AG04450 (cell line): ENCODE results near the gene DLX3. TPM values are rescaled to one million over a fixed set of nuclear protein-coding genes. Genes with fewer than 3 reads are reported as not detected.
A peak's percentile ranks its signal among the peaks of the same experiment; 100 is the strongest.

Experiments used
- CTCF ChIA-PET: fragments of 300-600, 350-600 bp; formaldehyde crosslinking; extraction: SDS; loops from one replicate; lab custom pipeline; 2022; ENCODE audit warnings: antibody characterized with exemption, inconsistent platforms; lab: Charles Lee
- POLR2A ChIA-PET: fragments of 350-600 bp; formaldehyde crosslinking; extraction: SDS; loops from one replicate; lab custom pipeline; 2021; ENCODE audit warnings: antibody characterized with exemption, inconsistent platforms; lab: Yijun Ruan, JAX
- DNase-seq: peaks from one replicate; pipeline ENCODE4 v3.0.0-alpha.2; 2011; ENCODE audit warnings: low read depth, low spot score
- H3K27ac ChIP-seq: one replicate; pipeline ENCODE4 v1.5.1; 2012; ENCODE audit warnings: low read depth, low read length, control low read depth
- H3K27me3 ChIP-seq: one replicate; pipeline ENCODE4 v1.6.0; 2012; ENCODE audit warnings: low read length; ENCODE audit not compliant: control insufficient read depth, insufficient read depth
- H3K4me3 ChIP-seq: 2 replicates; pipeline ENCODE4 v1.5.1; 2011; ENCODE audit warnings: mild to moderate bottlenecking, low read depth, low read length, control low read depth
- H3K9me3 ChIP-seq: 2 replicates; pipeline ENCODE4 v1.5.1; 2012; ENCODE audit warnings: low read length; ENCODE audit not compliant: control insufficient read depth, insufficient read depth
- polyA plus RNA-seq: library from polyadenylated mRNA; depleted of rRNA; stranded (reverse); fragments of >200 nt; gene quantifications from 2 replicates; pipeline ENCODE4 v1.2.3, GENCODE V29; 2011
- TF ChIP-seq, protein P1 (sequence below): IDR thresholded peaks from 2 replicates; pipeline ENCODE4 v1.5.1; 2011; ENCODE audit warnings: low read depth, low read length, control low read depth, inconsistent platforms

DLX3 gene
- polyA plus RNA-seq, 1 experiment, result not detected

DNA sequence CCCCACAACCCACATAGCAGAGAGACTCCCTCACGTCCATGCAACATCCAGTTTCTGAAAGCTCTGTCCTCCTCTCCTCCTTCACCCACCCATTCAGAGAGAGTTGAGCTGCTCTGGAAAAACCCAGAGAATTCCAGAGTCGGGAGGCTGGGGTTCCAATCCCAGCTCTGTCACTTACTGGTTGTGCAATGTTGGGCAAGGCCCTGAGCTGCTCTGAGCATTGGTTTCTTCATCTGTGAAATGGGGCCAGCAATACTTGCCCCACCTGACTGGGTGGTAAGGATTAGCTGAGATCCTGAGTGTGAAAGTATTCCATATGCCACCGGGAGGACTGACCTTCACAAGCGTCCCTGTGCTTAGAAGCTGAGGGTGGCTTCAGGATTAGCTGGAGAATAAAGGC lies 38.2 kb downstream of the DLX3 start:
- POLR2A ChIA-PET, result no interaction called here
- Histone ChIP-seq H3K4me3 (no peak overlapping the region), H3K27ac (no peak overlapping the region), H3K9me3 (no peaks in the 10 kb centered on the region), H3K27me3 (peaks cover 43% of the 10 kb centered on the region)
- TF ChIP-seq, protein P1, sequence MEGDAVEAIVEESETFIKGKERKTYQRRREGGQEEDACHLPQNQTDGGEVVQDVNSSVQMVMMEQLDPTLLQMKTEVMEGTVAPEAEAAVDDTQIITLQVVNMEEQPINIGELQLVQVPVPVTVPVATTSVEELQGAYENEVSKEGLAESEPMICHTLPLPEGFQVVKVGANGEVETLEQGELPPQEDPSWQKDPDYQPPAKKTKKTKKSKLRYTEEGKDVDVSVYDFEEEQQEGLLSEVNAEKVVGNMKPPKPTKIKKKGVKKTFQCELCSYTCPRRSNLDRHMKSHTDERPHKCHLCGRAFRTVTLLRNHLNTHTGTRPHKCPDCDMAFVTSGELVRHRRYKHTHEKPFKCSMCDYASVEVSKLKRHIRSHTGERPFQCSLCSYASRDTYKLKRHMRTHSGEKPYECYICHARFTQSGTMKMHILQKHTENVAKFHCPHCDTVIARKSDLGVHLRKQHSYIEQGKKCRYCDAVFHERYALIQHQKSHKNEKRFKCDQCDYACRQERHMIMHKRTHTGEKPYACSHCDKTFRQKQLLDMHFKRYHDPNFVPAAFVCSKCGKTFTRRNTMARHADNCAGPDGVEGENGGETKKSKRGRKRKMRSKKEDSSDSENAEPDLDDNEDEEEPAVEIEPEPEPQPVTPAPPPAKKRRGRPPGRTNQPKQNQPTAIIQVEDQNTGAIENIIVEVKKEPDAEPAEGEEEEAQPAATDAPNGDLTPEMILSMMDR, result no peak
- DNase-seq, result no peak
- CTCF ChIA-PET, result interaction anchor here (1.5 to 4.0 kb wide), 2 partner anchors 41 to 400 kb away, joined by 3 to 22 read pairs; no protein-coding TSS in a partner anchor

DNA sequence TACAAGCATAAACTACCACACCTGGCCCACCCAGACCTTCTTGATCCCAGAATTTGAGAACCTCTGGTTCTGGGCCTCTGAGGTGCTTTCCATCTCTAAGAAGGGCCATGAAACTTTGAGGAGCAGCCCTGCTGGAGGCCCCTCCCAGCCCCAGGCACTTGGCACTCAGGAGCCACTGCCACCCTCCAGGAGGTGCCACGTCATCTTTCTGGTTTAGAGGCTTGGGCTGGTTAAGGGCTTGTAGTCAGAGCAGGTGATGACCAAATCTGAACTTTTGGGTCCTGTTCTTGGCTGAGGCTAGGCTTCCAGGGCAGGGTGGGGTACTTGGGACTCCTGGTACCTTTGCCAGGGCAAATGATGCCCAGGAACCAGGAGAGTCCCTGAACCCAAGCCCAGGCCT lies 39.9 kb downstream of the DLX3 start:
- ChIA-PET POLR2A (no interaction called here), CTCF (interaction anchor here (4.0 kb wide), 1 partner anchor 42 kb away, joined by 22 read pairs; no protein-coding TSS in a partner anchor)
- peaks cover 50% of the 10 kb centered on the region for H3K27me3 ChIP-seq
- H3K9me3 ChIP-seq, result no peaks in the 10 kb centered on the region
- TF ChIP-seq, protein P1, result no peak
- no peak overlapping the region for H3K4me3 ChIP-seq
- DNase-seq, result no peak
- H3K27ac ChIP-seq, result no peak overlapping the region

DNA sequence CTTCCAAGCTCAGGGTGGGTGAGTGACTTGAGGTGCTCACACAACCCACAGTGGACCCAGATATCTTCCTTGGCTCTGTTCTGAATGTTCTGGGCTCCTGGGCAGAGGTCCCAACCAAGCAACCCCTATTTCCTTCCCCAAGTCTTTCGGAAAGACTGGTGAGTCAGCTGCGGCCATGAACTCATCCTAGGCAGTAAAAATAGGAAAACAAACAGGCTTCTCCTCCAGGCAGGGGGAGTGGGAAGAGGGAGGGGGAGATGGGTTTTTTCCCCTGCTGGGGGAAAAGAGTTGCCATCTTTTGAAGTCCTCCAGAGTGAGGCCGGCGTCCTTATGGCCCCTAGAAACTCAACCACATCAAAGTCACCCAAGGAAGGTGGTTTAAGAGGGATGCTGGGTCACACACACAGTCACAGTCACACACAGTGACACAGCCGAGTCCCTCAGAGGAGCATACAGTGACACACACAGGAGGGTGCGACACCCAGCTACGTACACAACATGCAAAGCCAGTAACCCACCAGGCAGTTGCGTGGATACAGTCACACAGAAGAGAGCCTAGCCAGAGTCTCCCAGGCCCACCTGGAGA lies 42.0 kb downstream of the DLX3 start:
- Histone ChIP-seq H3K9me3 (no peaks in the 10 kb centered on the region), H3K27me3 (peaks cover 55% of the 10 kb centered on the region), H3K4me3 (no peak overlapping the region), H3K27ac (no peak overlapping the region)
- TF ChIP-seq, protein P1, result no peak
- DNase-seq, result no peak
- POLR2A ChIA-PET, result interaction anchor here (0.6 kb wide), 1 partner anchor 40 kb away, joined by 6 read pairs; no protein-coding TSS in a partner anchor
- CTCF ChIA-PET, result interaction anchor here (0.7 to 3.1 kb wide), 11 partner anchors 9 to 52 kb away, joined by 3 to 33 read pairs (median 4); partner anchors contain the start of gene DLX3

DNA sequence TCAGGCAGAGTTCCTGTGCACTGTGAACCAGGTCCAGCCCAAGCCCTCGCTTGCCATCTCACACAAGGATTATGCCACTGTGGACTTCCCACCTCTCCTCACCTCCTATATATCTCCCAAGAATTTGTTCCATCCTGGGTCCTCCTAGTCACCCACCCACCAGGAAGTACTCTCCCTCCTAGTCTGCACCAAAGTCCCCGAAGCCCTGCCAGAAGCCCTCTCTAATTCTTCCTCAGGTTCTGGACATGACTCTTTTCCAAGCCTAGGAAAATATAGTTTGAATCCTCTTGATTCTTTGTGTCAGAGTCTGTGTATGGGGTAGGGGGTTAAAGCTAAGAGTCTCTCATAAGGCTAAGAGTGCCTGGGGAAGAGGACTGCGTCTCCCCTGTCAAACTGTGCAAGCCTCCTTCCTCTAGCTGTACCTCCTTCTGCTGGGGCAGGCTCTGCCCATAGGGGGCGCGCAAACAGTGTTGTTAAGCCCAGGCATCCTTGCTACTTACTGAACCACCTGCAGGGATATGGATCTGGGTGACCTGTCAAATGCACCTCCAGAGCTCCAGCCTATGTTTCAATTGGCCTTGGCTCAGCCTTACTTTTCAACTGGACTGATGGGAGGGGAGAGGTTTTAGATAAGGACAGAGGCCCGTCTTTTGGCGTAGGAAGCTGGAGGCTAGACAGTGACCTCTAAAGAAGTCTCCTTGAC lies 42.7 kb downstream of the DLX3 start:
- H3K4me3 ChIP-seq, result no peak overlapping the region
- H3K27me3 ChIP-seq, result peaks cover 57% of the 10 kb centered on the region
- peak; percentile 11 for DNase-seq
- TF ChIP-seq, protein P1, result peak; percentile 79
- no peaks in the 10 kb centered on the region for H3K9me3 ChIP-seq
- CTCF ChIA-PET, result interaction anchor here (0.5 to 3.1 kb wide), 16 partner anchors 8 to 64 kb away, joined by 3 to 33 read pairs (median 4); partner anchors contain the start of gene DLX3
- POLR2A ChIA-PET, result interaction anchor here (0.6 kb wide), 1 partner anchor 41 kb away, joined by 6 read pairs; no protein-coding TSS in a partner anchor
- H3K27ac ChIP-seq, result no peak overlapping the region
